ENCODE measurements around the gene REL.

DNA sequence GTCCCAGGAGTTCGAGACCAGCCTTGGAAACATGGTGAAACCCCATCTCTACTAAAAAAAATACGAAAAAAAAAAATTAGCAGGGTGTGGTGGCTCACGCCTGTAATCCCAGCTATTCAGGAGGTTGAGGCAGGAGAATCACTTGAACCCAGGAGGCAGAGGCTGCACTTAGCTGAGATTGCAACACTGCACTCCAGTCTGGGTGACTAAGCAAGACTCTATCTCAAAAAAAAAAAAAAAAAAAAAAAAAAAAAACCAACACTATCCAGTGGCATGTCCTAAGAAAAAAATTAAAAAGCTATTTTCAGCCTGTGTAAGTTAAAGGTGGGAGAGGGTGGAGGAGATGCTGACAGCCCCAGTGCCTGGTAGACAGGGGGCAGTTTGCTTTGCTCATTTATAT lies 32.2 kb upstream of the REL start:
- no peak for TF ChIP-seq POLR2A (IDR thresholded peaks at IDR 0.05)
- TF ChIP-seq, protein P1, sequence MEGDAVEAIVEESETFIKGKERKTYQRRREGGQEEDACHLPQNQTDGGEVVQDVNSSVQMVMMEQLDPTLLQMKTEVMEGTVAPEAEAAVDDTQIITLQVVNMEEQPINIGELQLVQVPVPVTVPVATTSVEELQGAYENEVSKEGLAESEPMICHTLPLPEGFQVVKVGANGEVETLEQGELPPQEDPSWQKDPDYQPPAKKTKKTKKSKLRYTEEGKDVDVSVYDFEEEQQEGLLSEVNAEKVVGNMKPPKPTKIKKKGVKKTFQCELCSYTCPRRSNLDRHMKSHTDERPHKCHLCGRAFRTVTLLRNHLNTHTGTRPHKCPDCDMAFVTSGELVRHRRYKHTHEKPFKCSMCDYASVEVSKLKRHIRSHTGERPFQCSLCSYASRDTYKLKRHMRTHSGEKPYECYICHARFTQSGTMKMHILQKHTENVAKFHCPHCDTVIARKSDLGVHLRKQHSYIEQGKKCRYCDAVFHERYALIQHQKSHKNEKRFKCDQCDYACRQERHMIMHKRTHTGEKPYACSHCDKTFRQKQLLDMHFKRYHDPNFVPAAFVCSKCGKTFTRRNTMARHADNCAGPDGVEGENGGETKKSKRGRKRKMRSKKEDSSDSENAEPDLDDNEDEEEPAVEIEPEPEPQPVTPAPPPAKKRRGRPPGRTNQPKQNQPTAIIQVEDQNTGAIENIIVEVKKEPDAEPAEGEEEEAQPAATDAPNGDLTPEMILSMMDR (IDR thresholded peaks at IDR 0.05), result no peak
